BLaER1 (cell line): ENCODE data around the gene MPPE1.
A peak's percentile ranks its signal among the peaks of the same experiment; 100 is the strongest.
"Not testable (repeated sequence)": the region's sequence is repeated elsewhere in the genome, so short reads cannot be mapped to it uniquely, and the experiment has no call there.

ENCODE experiments used
- H3K27ac ChIP-seq: shearing (Covaris generic); formaldehyde crosslinking; 2 replicates; pipeline ENCODE4 v1.8.1; 2022
- H3K27me3 ChIP-seq: shearing (Covaris generic); formaldehyde crosslinking; 2 replicates; pipeline ENCODE4 v1.8.1; 2022
- H3K36me3 ChIP-seq: shearing (Covaris generic); formaldehyde crosslinking; 2 replicates; pipeline ENCODE4 v1.8.1; 2022
- H3K4me1 ChIP-seq: shearing (Covaris generic); formaldehyde crosslinking; 2 replicates; pipeline ENCODE4 v1.8.1; 2022
- H3K4me2 ChIP-seq: shearing (Covaris generic); formaldehyde crosslinking; 2 replicates; pipeline ENCODE4 v1.8.1; 2022
- H3K4me3 ChIP-seq: shearing (Covaris generic); formaldehyde crosslinking; 2 replicates; pipeline ENCODE4 v1.8.1; 2022
- H3K9ac ChIP-seq: shearing (Covaris generic); formaldehyde crosslinking; 2 replicates; pipeline ENCODE4 v1.8.1; 2022
- H3K9me3 ChIP-seq: shearing (Covaris generic); formaldehyde crosslinking; 2 replicates; pipeline ENCODE4 v1.8.1; 2022
- H4K20me1 ChIP-seq: shearing (Covaris generic); formaldehyde crosslinking; 2 replicates; pipeline ENCODE4 v1.8.1; 2022
- Cebpa-rat ChIP-seq: shearing (Covaris generic); IDR thresholded peaks from 2 replicates; pipeline ENCODE4 v1.8.1; 2022

MPPE1 gene

DNA sequence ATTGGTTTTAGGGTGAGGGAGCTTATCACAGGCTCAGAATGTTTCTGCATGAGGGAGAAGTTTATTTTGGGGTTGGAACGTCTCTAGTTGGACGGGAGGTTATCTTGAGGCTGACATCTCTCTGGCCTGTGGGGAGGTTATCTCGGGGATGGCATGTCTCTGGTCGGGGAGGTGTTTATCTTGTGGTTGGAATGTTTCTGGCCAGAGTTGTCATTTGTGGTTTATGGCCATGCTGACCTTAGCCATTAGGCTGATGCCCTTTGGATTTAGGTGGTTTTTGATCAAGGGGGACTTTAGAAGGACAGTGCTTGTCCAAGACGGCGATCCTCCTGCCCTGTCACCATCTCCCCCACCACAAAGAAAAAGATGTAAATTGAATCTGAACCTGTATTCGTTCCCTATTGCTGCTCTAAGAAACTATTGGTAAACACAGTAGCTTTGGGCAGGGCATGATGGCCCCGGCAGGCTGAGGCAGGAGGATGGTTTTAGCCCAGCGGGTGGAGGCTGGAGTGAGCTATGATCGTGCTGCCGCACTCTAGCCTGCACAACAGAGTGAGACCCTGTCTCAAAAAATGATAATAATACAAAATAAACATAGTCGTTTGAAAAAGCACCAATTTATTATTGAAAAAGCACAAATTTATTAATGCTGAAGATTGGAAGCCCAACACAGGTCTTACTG lies 17.8 kb upstream of the MPPE1 start:
- Histone ChIP-seq H3K9ac (no peak overlapping the region), H3K4me2 (no peak overlapping the region), H3K27me3 (no peaks in the 10 kb centered on the region), H3K27ac (no peak overlapping the region), H4K20me1 (no peaks in the 10 kb centered on the region), H3K4me1 (no peaks in the 10 kb centered on the region), H3K9me3 (no peaks in the 10 kb centered on the region), H3K4me3 (no peak overlapping the region), H3K36me3 (no peaks in the 10 kb centered on the region)
- TF ChIP-seq Cebpa-rat = no peak

DNA sequence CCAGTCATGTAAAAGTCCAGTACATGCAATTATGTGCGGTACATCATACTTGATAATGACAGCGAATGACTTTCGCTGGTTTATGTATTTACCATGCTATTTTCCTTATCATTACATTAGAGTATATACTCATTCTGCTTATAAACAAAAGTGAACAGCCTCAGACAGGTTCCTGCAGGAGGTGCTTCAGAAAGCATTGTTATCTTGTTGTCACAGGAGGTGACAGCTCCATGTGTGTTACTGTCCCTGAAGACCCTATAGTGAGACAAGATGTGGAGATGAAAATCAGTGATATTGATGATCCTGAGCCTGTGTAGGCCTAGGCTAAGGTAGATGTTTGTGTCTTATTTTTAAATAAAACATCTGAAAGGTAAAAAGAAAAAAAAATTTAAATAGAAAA lies 15.3 kb upstream of the MPPE1 start:
- H3K4me3 ChIP-seq = no peak overlapping the region
- H3K4me1 ChIP-seq = no peaks in the 10 kb centered on the region
- no peak overlapping the region for H3K9ac ChIP-seq
- no peaks in the 10 kb centered on the region for H3K9me3 ChIP-seq
- no peaks in the 10 kb centered on the region for H3K27me3 ChIP-seq
- H3K4me2 ChIP-seq = no peak overlapping the region
- H3K36me3 ChIP-seq = no peaks in the 10 kb centered on the region
- no peak overlapping the region for H3K27ac ChIP-seq
- TF ChIP-seq Cebpa-rat = no peak
- no peaks in the 10 kb centered on the region for H4K20me1 ChIP-seq

DNA sequence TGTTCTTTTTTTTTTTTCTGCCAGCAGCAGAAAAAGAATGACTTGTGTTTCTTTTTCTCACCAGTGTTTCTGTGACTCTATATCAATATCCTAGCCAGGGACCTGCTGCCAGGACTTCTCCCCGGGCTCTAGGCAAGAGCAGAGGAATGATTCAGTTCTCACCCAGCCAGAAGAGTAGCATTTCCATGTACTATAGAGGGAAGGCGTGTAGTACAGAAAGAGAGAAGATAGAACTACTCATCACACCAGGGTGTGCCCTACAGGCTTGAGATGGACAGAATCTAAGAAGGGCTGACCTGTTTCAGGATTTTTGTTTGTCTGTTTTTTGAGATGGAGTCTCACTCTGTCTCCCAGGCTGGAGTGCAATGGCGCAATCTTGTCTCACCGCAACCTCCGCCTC lies 11.4 kb upstream of the MPPE1 start:
- not testable (repeated sequence) for H3K4me1 ChIP-seq, H3K27ac ChIP-seq, H3K4me2 ChIP-seq, H4K20me1 ChIP-seq, H3K9me3 ChIP-seq, H3K4me3 ChIP-seq, H3K9ac ChIP-seq, H3K36me3 ChIP-seq, H3K27me3 ChIP-seq

DNA sequence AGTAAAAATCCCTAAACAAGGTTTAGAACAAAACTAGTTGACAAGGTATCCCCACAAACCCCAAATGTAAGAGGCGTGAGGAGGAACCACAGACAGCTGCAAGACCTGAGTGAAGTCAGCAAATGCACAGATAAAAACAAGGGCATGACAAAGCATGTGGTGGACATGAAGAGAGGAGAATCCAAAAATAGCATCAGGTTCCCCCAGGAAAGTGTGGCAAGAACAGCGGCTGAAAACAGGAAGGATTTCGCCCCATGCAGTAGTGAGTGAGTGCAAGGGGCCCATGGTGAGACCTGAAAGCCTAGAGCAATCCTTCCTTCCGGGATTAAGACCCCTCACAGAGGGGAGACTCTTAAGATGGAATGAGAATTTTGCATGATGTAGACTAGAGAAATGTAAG lies 8.8 kb upstream of the MPPE1 start:
- not testable (repeated sequence) for H3K4me3 ChIP-seq, H3K9me3 ChIP-seq, H3K36me3 ChIP-seq, H3K9ac ChIP-seq, H4K20me1 ChIP-seq, H3K27ac ChIP-seq, H3K4me2 ChIP-seq, H3K27me3 ChIP-seq, H3K4me1 ChIP-seq

DNA sequence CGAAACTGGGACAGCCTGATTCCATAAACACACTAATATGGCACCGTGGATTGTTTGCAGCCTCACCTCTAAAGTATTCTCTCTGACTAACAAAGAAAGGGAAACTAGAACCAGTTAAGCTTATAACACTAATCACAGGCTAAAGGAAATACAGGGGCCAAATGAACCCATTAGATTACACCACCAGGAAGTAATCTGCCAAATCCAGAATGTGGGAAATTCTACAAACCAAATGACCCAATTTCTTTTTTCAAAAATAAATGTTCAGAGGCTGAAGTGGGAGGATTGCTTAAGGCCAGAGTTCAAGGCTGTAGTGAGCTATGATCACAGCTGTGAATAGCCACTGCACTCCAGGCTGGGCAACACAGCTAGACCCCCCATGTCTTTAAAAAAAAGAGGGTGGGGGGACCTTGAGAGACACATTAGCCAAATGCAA lies 1.5 kb upstream of the MPPE1 start:
- no peaks in the 10 kb centered on the region for H4K20me1 ChIP-seq
- H3K4me2 ChIP-seq = peak overlapping the region; percentile 87
- TF ChIP-seq Cebpa-rat = no peak
- H3K9ac ChIP-seq = no peak overlapping the region
- no peak overlapping the region for H3K27ac ChIP-seq
- H3K4me3 ChIP-seq = no peak overlapping the region; the same call in 1 of the 2 replicates
- no peaks in the 10 kb centered on the region for H3K9me3 ChIP-seq
- H3K27me3 ChIP-seq = no peaks in the 10 kb centered on the region
- 0 out of 2 replicates have a peak, but pooled peaks cover 9% of the 10 kb centered on the region for H3K36me3 ChIP-seq
- H3K4me1 ChIP-seq = peaks cover 10% of the 10 kb centered on the region; the same call in 1 of the 2 replicates

DNA sequence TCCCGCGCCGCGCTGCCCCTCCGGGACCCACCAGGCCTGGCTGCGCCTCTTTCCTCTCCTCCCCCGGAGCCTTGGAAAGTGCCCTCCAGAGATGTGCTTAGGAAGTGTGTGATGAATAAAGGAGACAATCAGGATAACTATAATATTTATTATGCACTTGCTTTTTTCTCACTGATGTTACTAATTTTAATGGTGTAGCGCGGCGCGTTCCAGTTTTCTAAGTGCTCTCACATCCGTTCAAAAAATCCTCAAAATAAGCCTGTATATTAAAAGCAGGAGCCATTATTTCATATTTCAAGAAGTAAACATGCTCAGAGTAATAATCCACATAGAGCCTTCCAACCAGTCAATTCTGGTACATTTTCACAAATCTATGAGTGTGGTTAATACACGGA lies 941 bp upstream of the MPPE1 start:
- no peak for TF ChIP-seq Cebpa-rat
- peak overlapping the region; percentile 87 for H3K4me2 ChIP-seq
- H4K20me1 ChIP-seq = no peaks in the 10 kb centered on the region
- 0 out of 2 replicates have a peak, but pooled peaks cover 14% of the 10 kb centered on the region for H3K36me3 ChIP-seq
- peak overlapping the region; percentile 77 for H3K4me3 ChIP-seq
- no peaks in the 10 kb centered on the region for H3K9me3 ChIP-seq
- peak overlapping the region; percentile 86 for H3K9ac ChIP-seq
- H3K27ac ChIP-seq = peak overlapping the region; percentile 91
- no peaks in the 10 kb centered on the region for H3K27me3 ChIP-seq
- H3K4me1 ChIP-seq = peaks cover 10% of the 10 kb centered on the region; the same call in 1 of the 2 replicates

DNA sequence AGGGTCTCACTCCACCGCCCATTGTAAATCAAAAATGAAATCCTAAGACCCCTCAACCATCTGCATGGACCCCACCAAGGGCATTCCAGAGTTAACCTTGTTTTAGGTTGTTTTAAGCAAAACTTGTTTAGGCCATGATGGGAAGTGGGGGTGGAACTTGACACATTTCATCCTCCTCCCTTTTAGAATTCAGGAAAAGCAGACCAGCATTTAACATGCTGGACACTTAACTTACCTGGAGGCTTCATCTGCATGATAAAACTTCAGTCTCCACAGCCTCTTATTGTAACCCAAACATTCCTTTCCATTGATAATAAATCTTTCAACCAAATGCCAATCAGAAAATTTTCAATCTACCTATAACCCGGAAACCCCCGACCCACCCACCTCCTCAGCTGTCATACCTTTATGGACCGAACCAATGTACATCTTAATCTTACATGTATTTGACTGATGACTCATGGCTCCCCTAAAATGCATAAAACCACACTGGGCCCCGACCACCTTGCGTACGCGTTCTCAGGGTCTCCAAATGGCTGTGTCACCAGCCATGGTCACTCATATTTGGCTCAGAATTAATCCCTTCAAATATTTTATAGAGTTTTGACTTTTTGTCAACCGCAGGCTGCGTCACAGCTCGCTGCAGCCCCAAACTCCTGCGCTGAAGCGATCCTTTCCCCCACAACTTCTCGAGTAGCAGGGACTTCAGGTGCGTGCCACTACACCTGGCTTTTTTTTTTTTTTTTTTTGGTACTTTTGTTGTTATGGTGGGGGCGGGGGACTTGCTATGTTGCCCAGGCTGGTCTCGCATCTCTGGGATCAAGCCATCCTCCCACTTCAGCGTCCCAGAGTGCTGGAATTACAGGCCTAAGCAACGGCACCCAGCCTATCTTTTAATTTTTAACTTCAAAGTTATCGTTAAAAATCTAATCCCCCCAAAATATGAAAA lies 917 bp downstream of the MPPE1 start:
- Histone ChIP-seq H3K4me3 (peak overlapping the region; percentile 77), H3K9me3 (no peaks in the 10 kb centered on the region), H3K4me2 (peak overlapping the region; percentile 87), H3K36me3 (peaks cover 25% of the 10 kb centered on the region), H3K9ac (peak overlapping the region; percentile 86), H3K27ac (peak overlapping the region; percentile 91; the same call in 1 of the 2 replicates), H4K20me1 (no peaks in the 10 kb centered on the region), H3K27me3 (no peaks in the 10 kb centered on the region), H3K4me1 (peaks cover 10% of the 10 kb centered on the region; the same call in 1 of the 2 replicates)
- no peak for TF ChIP-seq Cebpa-rat

DNA sequence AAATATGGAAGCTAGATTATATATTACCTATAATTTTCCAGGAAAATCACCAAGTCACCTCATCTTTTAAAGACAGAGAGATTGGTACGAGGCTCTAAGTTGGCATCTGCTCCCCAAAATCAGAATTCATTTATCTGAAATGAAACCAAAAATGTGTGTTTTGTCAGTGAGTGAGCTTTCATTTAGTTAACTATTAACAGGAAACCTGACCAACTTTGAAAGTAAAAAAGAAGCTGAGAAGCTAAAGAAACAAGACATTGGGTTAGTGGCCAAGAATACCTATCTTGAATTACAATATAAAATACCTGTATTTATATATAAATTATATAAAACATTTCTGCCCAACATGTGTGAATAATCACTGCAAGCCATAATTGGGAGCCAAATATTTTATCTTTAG lies 1.9 kb downstream of the MPPE1 start:
- H3K9me3 ChIP-seq = no peaks in the 10 kb centered on the region
- no peak overlapping the region for H3K4me2 ChIP-seq
- H3K27me3 ChIP-seq = no peaks in the 10 kb centered on the region
- no peak for TF ChIP-seq Cebpa-rat
- peaks cover 10% of the 10 kb centered on the region; the same call in 1 of the 2 replicates for H3K4me1 ChIP-seq
- H3K27ac ChIP-seq = no peak overlapping the region
- peaks cover 30% of the 10 kb centered on the region for H3K36me3 ChIP-seq
- no peak overlapping the region for H3K4me3 ChIP-seq
- H3K9ac ChIP-seq = no peak overlapping the region
- H4K20me1 ChIP-seq = no peaks in the 10 kb centered on the region

DNA sequence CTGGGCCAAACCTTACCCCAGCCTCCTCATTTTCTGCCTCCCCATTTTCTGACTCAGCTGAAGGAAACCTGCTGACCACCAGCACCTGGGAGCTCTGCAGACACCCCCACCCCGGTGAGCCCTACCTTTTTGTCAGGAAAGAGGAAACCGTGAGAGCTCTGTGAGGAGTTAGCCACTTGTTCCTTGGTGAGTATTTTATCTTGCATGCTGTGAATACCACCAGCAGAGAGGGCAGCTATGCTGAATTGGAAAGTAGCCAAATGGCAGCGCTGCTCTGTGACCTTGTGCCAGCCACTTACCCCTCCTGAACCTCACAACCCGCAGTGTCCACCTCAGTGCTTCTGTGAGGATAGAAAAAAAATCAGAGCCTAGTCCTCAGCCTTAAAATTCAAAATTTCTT lies 2.5 kb downstream of the MPPE1 start:
- H3K36me3 ChIP-seq = peaks cover 35% of the 10 kb centered on the region
- TF ChIP-seq Cebpa-rat = no peak
- H3K27ac ChIP-seq = no peak overlapping the region
- no peak overlapping the region for H3K9ac ChIP-seq
- H3K4me1 ChIP-seq = peaks cover 10% of the 10 kb centered on the region; the same call in 1 of the 2 replicates
- H3K9me3 ChIP-seq = no peaks in the 10 kb centered on the region
- no peaks in the 10 kb centered on the region for H4K20me1 ChIP-seq
- no peak overlapping the region for H3K4me3 ChIP-seq
- H3K27me3 ChIP-seq = no peaks in the 10 kb centered on the region
- H3K4me2 ChIP-seq = no peak overlapping the region
